ENCODE results near the gene FAM204A. TPM values are rescaled to one million over a fixed set of nuclear protein-coding genes. Genes with fewer than 3 reads are reported as not detected.

FAM204A gene
- total and polyA plus RNA-seq, 2 of the 13 experiments (the other 11 are each of a cell fraction or from before 2014, with no cell fraction given): 9.2 to 61.0 TPM

GRCh38 chr10:118291122-118291521 is 51.0 kb downstream of the FAM204A start (continued):
- no peak for TF ChIP-seq TMF1 (CRISPR knock-in tag; IDR thresholded peaks at IDR 0.05; ENCODE audit: low read depth)
- no peak for TF ChIP-seq ZFYVE20 (CRISPR knock-in tag; IDR thresholded peaks at IDR 0.05; ENCODE audit: borderline replicate concordance, low read depth)
- TF ChIP-seq PAX8 (CRISPR knock-in tag; IDR thresholded peaks at IDR 0.05; ENCODE audit: borderline replicate concordance): no peak
- no peak for TF ChIP-seq HNRNPK (IDR thresholded peaks at IDR 0.05; ENCODE audit: low read depth, low read length, poor library complexity, severe bottlenecking)
- TF ChIP-seq ZNF792 (CRISPR knock-in tag; IDR thresholded peaks at IDR 0.05): no peak
- no peak for TF ChIP-seq ATF2 (CRISPR knock-in tag; IDR thresholded peaks at IDR 0.05)

GRCh38 chr10:118290471-118290995 is 51.6 kb downstream of the FAM204A start:
- H4K20me1 ChIP-seq (ENCODE audit: insufficient read depth, low read length): no peaks in the 10 kb centered on the region
- no peak overlapping the region for H3K27ac ChIP-seq (ENCODE audit: extremely low read length, insufficient read depth, low read length)
- H3K4me3 ChIP-seq (replicated peaks in 1 of 3; ENCODE audit: insufficient read depth in 1 of 3, low read depth in 2 of 3, low read length in 3 of 3): no peak overlapping the region
- in situ Hi-C loops (cut with HindIII; ENCODE audit: extremely low pct_ligation_motif_present, low pct_unique_long_range_greater_than_20kb) (no loop called here), intact Hi-C loops (cut with micrococcal nuclease; ENCODE audit: unreplicated experiment) (no loop called here)
- no peak overlapping the region for H3K4me2 ChIP-seq (ENCODE audit: low read depth, low read length)
- BruUV-seq (replicated peaks): no TSS peak
- DNase-seq (ENCODE audit: low spot score) (no peak), FAIRE-seq (no peak), ATAC-seq (no peak)
- no peak overlapping the region for H3K9ac ChIP-seq (ENCODE audit: insufficient read depth, low read depth, low read length)
- no peaks in the 10 kb centered on the region for H3K79me2 ChIP-seq (ENCODE audit: insufficient read depth, low read length)
- H2AFZ ChIP-seq (ENCODE audit: low read length): no peak overlapping the region
- CTCF ChIA-PET (ENCODE audit: low intra/inter-chr PET ratio, low total read pairs): no interaction called here
- H3K4me1 ChIP-seq (ENCODE audit: insufficient read depth, low read length): no peaks in the 10 kb centered on the region
- H3K27me3 ChIP-seq (ENCODE audit: control insufficient read depth in 1 of 2, insufficient read depth in 2 of 2, low read length in 2 of 2): peaks cover 0 to 15% of the 10 kb centered on the region in 2 experiments; a peak in 1 of 5 replicates
- WGBS (ENCODE audit: low lambda C conversion rate): 5% methylated on average over 3 of the region's 3 CpGs
- no peaks in the 10 kb centered on the region for H3K36me3 ChIP-seq (replicated peaks in 1 of 2; ENCODE audit: control insufficient read depth in 1 of 2, insufficient read depth in 2 of 2, low read length in 2 of 2)
- H3K9me3 ChIP-seq (ENCODE audit: low read length): no peaks in the 10 kb centered on the region
- POLR2A ChIA-PET: no interaction called here
- no peak for TF ChIP-seq ZNF207 (IDR thresholded peaks at IDR 0.05; ENCODE audit: borderline replicate concordance)
- no peak for TF ChIP-seq DPF2 (CRISPR knock-in tag; IDR thresholded peaks at IDR 0.05; ENCODE audit: borderline replicate concordance, low read depth)
- no peak for TF ChIP-seq EP300 (IDR thresholded peaks at IDR 0.05; ENCODE audit: low read depth in 2 of 2, low read length in 2 of 2)
- TF ChIP-seq EP300 (CRISPR knock-in tag; IDR thresholded peaks at IDR 0.05; ENCODE audit: borderline replicate concordance): no peak
- TF ChIP-seq FUBP1 (CRISPR knock-in tag; IDR thresholded peaks at IDR 0.05; ENCODE audit: borderline replicate concordance): no peak
- no peak for TF ChIP-seq ZNF441 (CRISPR knock-in tag; IDR thresholded peaks at IDR 0.05; ENCODE audit: borderline replicate concordance)
- no peak for TF ChIP-seq FLYWCH1 (CRISPR knock-in tag; IDR thresholded peaks at IDR 0.05)
- TF ChIP-seq REST (IDR thresholded peaks at IDR 0.05; ENCODE audit: borderline replicate concordance in 1 of 2, low read depth in 1 of 2, low read length in 2 of 2): no peak
- TF ChIP-seq DNMT1 (CRISPR knock-in tag; IDR thresholded peaks at IDR 0.05): no peak
- no peak for TF ChIP-seq CREM (IDR thresholded peaks at IDR 0.05)
- no peak for TF ChIP-seq CREM (CRISPR knock-in tag; IDR thresholded peaks at IDR 0.05)
